ENCODE data around the gene HRC.
"Not testable (repeated sequence)": the region's sequence is repeated elsewhere in the genome, so short reads cannot be mapped to it uniquely, and the experiment has no call there.

Gene HRC

DNA sequence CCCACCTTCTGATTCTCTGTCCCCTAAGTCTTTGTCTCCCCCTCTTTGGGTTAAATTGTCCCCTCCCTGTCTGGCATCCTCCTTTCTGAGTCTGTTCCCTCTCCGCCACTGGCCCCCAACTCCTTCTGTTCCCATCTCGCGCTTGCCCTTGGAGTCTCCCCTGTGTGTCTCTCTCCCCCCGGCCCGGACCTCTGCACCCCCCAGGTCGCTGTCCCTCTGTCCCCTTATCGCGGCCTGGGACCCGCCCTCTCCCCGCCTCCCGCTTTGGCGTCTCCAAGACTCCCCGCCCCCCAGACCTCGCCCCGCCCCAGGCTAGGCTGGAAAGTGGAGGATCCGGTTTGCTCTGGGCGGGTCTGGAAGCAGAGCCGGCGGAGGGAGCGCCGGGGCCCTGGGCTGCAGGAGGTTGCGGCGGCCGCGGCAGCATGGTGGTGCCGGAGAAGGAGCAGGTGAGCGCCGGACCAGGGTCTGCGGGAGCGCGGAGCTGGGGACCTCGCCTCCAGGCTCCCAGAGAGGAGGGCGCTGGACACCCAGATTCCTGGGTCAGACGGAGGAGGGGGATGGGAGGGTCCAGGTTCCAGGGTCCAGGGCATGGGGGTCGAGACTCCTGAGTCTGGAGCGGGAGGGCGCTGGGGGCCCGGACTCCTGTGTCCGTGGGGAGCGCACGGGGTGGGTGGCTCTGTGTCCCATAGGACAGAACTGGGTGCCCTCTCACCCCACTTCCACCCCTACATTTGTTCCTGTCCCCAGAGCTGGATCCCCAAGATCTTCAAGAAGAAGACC, 2.4 kb upstream of the HRC start, which contains the start of gene TRPM4:
Gene TRPM4 (plus strand): TSS at position 348 of the 780 bp plus-strand sequence. CDS start 75 bp downstream, at position 423.
- peak; percentile 94 for DNase-seq

DNA sequence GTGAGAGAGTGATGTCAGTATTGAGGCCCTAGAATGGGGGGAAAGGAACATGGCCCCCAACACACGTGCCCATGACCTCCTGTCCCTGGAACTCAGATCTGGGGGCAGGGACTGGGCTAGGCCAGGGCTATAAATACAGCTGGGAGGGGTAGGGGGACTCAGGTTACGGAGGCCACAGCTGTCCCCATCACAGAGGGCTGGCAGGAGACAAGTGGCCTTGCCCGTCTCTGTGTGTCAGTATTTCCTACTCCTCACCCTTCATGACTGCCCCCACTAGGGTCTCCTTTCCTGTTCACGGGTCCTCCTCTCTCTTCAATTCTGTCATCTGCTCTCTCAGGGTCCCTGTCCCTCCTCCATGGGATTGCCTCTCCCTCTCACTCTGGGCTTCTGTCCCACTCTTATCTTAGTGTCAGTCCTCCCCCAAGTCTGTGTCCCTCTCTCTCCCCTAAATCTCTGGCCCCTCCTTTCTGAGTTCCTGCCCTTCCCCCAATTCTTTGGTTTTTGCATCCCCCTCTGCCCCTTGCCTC, 687 bp upstream of the HRC start:
- peak; percentile 46 for DNase-seq

DNA sequence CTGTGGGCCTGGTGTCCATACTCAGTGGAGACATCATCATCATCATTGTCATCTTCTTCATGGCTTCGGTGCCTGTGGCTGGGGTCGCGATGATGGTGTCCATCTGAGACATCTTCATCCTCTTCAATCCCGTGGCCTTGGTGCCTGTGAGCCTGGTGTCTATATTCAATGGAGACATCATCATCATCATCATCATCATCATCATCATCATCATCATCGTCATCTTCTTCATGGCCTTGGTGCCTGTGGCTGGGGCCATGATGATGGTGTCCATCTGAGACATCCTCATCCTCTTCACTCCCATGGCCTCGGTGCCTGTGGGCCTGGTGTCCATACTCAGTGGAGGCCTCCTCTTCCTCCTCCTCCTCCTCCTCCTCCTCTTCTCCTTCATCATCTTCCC, 917 bp downstream of the HRC start:
- DNase-seq: no peak

DNA sequence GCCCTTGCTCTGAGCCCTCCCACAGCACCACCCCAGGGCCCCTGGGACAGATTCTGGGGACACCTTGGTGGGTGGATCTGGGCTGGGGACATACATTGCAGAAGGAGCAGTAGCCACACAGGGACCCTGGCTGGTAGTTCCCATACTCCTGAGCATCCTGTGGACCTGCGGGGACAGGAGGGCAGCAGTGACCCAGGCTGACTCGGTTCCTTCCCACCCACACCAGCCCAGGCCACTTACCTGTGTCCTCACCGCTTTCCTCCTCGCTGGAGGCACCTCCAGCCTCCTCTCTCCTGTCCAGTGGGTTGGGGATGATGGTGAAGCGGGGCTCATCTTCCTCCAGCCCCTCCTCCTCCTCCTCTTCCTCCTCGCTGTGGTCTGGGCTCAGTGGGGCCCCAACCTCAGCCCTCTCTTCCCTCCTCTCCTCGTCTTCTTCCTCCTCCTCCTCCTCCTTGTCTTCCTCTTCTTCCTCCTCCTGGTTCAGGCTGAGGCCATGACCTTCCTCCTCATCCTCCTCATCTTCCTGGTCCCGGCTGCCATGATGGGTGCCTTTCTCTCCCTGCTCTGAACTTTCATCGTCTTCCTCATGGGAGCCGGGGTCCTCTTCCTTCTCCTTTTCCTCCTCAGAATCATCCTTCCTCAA, 1.9 kb downstream of the HRC start:
- DNase-seq: no peak

DNA sequence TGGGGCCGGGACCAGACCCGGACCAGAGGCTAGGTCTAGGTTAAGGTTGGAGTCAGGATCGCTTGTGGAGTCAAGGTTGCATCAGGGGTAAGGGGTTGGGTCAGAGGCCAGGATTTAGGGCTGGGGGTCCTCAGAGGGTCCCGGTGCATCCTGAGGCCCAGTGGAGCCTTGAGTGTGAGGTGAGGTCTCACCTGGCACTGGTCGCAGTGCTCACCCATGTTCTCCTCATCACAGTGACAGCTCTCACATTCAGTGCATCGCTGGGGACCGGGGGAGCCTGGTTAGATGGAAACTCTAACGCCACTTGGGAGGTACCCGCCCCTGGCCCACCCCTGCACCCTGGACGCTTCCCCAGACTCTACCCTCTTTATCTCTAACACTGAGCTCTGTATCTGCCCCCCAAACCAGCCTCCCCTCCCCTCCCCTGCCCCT, 3.1 kb downstream of the HRC start:
- DNase-seq: no peak

DNA sequence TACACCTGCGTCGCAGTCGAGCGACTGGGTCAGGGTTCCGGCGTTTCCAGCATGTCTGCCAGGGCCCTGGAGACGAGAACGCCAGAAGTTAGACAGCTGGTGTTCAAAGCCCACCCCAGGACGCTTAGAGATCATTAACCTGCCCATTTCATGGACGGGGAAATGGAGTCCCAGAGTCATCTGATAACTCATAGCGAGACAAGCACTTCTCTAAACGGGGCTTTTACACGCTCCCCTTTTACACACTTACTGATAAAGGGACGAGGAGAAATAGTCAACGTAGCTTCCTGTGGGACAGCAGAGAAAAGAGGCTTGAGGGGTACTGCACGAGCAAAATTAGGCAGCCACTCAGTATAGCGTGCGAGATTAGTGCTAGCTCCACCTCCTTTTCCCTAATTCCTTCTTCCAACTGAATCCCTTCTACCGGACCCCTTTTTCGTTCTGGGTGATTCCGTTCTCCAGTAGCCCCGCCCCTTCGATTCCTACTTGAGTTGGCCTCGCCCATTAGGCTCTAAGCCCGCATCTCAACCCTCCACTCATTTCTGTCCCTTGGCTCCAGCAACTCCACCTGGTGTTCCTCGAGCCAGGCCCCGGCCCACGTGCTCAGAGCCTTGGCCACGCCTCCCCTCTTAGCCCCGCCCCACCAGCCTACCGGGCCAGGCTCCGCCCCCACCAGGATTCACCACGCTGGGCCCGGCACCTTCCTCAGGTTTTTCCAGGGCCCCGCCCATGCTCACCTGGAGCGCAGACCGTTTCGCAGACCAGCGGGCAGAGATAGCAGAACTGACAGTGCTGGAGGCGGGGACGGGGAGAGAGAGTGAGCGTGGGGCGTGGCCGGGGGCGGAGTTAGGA, 3.7 kb downstream of the HRC start:
- DNase-seq: peak; percentile 96

DNA sequence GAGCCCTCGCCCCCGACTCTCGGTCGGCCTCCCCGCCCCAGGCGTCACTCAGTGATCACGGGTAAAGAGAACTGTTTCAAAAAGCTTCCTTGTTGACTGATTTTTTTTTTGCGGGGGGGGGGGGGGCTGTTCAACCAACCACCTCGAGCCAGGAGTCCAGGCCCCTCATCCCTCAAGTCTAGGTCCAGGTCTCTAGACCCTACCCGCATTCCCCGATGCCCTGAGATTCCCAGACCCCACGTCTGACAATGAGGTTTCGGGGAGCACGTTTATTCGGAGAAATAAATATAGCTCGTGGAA, 4.3 kb downstream of the HRC start:
- no peak for DNase-seq

DNA sequence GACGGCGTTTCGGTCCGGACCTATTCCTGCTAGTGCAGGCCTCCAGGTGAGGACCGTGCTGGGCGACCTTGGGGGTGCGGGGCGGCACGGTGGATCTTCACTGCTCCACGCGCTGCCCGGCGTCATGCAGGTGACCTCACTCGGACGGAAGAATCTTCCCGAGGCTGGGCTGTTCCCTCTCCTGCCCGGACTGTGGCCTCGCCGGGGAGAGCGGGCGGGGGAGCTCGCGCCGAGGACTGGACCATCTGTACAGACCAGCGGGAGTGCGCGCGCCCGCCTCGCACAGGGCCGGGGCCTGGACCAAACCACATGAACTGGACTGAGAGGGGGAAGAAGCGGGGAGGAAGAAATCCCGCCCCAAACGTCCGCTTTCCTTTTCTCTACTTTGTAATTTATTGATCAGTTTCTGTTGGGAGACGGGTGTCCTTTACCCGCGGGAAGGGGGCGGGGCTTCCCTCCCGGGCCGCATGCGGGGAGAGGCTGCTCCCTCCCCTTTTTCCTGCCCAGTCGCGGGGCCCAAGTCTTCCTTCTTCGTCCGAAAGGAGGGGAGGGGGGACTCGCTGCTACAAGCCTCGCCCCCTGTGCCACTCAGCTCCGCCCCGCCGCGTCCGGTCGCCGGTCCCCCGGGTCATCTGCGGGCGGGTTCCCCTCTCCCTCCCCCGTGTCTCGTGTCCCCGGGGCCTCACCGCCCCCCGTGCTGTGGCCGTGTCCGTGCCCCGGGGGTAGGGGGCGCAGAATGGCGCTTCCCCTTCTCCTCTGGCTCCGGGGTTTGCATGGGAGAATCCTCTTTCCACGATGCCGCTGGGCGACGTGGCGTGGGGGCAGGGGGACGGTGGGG, 4.9 kb downstream of the HRC start:
- DNase-seq: peak; percentile 98

DNA sequence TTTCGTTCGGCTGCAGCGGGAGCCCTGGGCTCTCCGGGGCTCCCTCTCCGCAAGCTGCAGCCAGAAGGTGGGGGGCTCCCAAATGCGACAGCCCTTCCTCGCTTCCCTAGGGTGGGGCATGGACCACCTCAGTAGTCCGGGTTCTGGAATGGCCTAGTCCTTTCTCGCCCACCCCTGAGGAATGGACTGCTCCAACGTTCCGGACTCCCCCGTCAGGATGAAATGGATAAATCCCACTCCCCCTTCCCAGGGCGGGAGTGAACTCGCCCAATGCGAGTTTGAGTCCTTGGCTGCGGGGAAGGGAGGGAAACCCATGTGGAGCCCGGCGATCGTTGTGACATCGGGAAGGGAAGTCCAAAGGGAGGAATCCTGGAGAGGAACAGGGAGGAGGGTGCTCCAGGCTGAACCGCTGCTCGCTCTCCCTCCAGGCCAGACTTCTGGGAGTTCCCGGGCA, 5.5 kb downstream of the HRC start:
- peak; percentile 91 for DNase-seq

DNA sequence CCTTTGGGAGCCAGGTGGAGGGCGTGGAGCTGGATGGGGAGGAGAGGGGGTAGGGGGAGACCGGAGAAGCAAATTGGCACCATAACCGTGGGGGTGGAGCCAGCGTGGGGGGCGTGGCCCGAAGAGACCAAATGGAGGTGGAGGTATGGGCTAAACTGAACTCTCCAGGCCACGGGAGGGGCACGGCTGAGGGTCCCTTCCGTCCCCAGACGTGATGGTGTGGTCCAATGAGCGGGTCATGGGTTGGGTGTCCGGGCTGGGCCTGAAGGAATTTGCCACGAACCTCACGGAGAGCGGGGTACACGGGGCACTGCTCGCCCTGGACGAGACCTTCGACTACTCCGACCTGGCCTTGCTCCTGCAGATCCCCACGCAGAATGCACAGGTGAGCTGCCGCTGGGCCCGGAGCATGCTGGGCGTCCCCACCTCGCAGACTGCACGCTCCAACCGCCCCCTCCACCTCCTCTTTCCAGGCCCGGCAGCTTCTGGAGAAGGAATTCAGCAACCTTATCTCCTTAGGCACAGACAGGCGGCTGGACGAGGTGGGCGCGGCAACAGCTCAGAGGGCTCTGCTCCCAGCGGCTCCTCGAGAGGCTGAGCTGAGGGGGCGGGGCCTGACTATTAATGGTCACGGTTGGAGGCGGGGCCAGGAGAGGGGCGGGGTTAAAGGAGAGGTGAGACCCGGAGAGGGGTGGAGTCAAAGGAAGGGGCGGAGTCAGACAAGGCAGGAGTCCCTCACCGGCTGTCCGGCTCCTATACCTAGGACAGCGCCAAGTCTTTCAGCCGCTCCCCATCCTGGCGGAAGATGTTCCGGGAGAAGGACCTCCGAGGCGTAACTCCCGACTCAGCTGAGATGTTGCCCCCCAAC, 6.2 kb downstream of the HRC start:
- peak; percentile 99 for DNase-seq

DNA sequence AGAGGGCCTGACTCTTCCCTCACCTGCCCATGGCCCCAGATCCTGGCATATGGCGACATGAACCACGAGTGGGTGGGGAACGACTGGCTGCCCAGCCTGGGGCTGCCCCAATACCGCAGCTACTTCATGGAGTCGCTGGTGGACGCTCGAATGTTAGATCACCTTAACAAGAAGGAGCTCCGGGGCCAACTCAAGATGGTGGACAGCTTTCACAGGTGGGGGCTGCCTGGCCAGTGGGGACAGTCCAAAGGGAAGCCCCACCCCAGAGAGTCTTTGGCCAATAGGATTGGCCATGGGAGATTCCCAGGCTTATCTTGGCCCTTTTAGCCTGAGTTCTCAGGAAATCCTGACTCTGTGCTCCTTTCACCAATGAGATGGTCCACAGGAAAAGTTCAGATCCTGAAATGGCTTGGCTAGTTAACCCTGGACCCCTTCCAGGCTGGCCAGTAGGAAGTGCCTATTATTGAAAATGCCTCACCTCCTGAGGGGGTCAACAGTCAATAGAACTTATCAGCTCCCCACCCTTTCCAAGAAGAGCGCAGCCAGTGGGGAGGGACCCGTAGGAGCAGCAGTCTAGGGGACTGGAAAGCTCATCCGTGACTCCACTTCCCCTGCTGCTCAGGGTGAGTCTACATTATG, 7.0 kb downstream of the HRC start:
- DNase-seq: no peak

DNA sequence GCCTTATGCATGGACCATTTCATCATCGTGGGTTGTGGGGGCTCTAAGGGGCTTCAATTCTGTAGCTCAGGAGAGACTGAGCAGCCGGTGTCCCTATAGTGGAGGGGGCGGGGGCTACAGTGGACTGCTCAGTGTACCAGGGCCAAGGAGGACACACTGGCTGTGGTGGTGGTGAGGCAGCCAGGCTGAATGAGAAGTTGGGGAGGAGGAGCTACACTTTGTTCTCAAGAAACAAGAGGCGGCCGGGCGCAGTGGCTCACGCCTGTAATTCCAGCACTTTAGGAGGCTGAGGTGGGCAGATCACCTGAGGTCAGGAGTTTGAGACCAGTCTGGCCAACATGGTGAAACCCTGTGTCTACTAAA, 8.8 kb downstream of the HRC start:
- DNase-seq: not testable (repeated sequence)

DNA sequence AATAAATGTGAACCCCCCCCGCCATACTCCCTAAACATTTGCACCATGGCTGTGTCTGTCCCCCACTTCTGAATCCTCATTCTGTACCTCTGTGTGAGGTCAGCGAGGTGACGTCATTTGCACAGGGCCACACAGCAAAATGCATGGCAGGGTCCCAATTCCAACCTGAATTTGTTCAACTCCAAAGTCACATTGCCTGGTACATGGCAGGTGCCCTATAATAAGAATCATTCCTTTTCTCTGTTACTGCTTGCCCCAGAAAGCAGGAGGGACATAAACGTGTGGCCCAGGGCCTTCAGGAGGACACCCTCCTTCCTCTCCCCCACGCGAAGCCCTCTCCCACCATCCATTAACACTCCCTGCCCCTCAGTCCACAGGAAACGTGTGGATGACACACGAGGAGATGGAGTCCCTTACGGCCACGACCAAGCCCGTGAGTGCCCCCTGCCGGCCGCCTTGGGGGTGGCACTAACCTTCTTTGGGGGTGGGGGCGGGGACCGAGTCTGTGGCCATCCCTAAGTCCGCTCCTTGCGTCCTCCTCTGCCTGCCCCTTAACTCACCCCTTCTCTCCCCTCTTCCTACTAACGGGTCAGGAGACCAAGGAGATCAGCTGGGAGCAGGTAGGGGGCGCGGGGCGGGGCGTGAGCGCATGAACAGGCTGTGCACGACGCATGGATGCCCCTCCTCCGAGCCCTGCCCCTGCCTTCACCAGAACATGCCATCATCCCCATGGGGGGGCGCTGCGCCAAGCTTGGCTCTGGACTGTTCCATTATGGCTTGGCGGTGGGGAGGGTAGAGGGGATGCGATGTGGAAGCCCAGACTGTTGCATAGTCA, 9.4 kb downstream of the HRC start:
- DNase-seq: peak; percentile 96

DNA sequence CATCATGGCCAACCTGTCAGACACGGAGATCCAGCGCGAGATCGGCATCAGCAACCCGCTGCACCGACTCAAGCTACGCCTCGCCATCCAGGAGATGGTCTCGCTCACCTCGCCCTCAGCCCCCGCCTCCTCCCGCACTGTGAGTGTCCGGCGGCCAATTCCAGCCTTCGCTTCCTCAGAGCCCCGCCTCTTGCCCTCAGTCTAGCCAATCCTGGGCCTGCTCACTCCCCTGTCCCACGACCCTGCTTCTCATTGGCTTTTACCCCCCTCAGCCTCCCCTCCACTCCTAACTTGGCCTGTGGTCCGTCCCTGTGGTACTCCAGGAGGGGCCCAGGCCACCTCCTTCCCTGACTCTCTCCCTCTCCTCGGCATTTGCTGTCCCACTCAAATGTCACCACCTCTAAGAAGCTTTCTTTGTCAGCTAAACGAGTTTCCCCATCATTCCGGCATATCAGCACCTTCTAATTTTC, 12.3 kb downstream of the HRC start:
- peak; percentile 74 for DNase-seq

DNA sequence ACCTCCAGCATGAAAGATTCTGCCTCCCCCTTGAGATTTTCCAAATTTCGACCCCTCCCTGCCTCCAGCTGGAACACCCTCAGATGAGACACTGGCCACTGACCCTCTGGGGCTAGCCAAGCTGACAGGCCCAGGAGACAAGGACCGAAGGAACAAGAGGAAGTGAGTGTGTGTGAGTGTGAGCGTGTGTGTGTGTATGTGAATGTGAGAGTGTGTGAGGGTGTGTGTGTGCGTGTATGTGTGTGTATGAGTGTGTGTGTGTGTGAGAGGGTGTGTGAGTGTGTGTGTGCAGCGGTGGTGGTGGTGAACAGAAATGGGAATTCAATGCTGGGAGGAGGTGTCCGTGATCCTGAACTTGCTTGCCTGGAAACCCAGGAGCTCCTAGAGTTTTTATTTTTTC, 13.8 kb downstream of the HRC start:
- no peak for DNase-seq

DNA sequence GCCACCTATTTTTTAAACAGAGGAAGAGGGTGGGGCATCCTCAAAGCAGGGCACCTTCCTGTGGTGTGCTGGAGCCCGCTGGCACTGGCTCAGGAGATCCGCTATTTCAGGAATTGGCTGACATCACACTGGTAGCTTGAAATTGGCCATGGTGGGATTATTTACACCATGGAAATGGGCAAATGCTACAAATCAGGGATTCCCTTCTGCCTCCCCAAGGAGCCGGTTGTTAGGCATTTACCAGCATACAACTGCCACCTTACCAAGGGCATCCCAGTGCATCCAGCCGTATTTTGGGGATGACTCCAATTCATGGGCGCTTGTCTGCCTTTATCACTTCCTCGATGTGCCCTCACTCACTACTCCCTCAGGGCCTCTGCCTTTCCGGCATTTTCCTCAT, 14.2 kb downstream of the HRC start:
- DNase-seq: no peak

DNA sequence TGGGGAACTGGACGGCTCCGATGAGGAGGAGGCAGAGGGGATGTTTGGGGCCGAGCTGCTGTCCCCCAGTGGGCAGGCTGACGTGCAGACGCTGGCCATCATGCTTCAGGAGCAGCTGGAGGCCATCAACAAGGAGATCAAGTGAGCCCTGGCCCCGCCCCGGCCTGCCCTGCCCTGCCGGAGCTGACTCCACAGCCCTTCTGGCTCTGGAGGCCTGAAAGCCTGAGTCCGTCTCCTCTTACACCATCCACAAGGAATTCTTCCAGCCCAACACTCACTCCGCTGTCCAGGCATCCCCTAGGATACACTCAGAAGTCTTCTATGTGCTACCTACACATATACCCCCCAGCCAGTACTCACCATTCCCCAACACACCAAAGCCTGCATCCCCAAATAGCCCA, 18.4 kb downstream of the HRC start:
- no peak for DNase-seq

DNA sequence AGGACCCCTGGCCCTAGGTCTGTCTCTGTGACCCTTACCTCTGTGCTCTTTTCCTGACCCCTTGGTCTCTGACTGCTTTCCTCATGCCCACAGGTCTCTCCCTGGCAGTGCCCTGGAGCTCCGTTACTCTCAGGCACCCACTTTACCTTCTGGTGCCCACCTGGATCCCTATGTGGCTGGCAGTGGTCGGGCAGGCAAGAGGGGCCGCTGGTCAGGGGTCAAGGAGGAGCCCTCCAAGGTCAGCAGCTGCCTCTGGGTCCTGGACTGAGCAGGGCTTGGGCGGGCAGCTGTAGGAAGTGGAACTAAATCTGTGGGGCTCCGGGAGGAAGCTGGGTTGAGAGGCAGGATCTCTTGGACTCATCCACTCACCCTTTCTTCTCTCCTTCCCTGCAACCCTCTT, 19.5 kb downstream of the HRC start:
- DNase-seq: no peak

DNA sequence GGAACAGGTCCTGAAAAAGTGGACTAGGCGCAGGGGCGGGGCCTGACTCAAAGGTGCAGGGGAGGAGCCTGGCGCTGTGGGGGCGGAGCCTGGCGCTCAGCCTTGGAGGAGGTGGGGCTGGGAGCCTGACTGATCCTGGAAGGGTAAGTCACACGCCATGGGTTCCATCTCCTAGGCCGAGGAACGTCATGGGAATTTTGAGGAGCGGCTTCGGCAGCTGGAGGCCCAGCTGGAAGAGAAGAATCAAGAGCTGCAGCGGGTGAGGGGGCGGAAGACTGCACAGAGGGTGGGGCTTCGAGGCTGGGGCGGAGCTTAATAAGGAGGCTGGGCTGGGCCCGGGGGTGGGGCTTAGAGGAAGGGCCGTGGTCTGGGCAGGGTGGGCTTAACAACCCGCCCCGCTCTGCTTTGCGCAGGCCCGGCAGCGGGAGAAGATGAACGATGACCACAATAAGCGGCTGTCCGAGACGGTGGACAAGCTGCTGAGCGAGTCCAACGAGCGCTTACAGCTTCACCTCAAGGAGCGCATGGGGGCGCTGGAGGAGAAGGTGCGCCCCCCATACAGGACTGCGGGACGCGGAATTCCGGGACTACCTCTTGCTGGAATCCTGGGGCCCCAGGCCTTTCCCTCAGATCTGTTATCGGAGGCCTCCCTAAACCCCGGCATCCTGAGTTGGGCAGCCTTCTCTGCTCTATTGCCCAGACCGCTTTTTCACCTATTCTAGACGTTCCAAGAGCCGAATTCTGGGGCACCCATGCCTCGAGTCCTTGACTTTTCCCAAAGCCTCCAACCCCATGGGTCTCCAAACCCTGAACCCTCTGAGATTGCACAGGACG, 21.4 kb downstream of the HRC start:
- DNase-seq: no peak
